ENCODE data around the gene BTNL2.

DNA sequence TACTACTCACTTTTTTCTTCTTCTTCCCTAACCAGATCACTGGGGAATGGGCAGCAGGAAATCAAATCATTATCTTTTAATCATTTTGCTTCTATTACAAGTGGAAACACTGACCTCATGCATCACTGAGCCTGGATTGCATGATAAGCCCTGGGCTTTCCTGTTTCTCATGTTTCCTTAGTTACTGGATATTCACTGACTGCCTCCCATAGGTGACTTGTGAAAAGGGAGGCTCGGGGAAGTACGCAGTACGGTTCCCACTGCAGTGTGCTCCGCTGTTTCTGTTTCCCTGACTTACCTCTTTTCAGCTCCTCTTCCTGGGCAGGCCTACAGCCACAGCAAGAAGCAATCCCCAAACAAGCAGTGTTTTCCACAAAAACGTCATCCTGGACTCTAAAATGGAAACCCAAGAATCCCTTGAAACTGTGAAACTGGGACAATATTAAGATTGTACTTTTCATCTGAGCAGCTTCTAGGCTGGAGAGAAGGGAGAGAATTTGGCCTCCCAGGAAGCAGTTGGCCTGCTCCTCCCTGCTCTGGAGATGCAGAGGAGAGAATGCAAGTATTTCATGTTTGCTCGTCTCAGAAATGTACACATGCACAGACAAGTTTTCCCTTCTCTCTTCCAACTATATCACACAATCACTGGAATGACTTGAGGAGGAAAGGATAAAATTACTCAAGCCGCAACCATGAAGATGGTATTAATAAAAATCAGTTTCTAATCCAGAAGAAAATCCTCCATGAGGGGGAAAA lies 13.1 kb downstream of the BTNL2 start:
- TF ChIP-seq, protein P1, sequence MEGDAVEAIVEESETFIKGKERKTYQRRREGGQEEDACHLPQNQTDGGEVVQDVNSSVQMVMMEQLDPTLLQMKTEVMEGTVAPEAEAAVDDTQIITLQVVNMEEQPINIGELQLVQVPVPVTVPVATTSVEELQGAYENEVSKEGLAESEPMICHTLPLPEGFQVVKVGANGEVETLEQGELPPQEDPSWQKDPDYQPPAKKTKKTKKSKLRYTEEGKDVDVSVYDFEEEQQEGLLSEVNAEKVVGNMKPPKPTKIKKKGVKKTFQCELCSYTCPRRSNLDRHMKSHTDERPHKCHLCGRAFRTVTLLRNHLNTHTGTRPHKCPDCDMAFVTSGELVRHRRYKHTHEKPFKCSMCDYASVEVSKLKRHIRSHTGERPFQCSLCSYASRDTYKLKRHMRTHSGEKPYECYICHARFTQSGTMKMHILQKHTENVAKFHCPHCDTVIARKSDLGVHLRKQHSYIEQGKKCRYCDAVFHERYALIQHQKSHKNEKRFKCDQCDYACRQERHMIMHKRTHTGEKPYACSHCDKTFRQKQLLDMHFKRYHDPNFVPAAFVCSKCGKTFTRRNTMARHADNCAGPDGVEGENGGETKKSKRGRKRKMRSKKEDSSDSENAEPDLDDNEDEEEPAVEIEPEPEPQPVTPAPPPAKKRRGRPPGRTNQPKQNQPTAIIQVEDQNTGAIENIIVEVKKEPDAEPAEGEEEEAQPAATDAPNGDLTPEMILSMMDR (IDR thresholded peaks at IDR 0.05; ENCODE audit: borderline replicate concordance, extremely low read depth, low read length, poor library complexity, severe bottlenecking), result no peak
- no peak for TF ChIP-seq EZH2 (IDR thresholded peaks at IDR 0.05; ENCODE audit: borderline replicate concordance, low read depth, low read length, severe bottlenecking)
